Measurements from ENCODE around the gene C1QB.

DNA sequence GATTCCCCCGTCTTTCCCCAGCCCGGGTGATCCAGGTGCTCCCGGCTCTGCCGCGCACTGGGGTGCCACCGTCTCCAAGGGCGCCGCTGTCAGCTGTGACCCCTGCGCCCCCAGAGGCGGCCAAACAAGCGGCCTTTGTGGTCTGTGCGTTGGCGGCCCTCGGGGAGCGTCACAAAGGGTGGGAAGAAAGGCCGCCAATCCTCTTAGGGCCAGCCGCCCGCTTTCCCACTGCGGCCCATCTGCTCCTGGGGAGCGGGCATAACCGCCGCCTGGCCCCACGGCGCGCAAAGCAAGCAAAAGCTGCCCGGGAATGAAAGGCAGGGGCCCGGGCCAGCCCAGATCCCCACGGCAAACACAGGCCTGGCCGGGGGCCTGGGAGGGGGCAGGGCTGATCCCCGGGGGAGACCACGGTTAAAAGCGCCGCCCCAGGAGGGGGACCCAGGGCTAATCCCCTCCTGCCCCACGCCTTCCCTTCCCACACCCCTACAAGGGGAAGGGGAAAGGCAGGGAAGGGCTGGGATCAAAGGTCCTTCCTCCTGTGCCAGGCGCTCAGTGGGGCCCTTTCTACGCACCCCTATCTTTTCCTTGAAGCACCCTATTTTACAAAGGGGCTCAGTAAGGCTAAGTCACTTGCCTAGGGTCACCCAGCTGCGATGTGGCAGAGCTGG is 24.0 kb downstream of the C1QB start:
- TF ChIP-seq, protein P1, sequence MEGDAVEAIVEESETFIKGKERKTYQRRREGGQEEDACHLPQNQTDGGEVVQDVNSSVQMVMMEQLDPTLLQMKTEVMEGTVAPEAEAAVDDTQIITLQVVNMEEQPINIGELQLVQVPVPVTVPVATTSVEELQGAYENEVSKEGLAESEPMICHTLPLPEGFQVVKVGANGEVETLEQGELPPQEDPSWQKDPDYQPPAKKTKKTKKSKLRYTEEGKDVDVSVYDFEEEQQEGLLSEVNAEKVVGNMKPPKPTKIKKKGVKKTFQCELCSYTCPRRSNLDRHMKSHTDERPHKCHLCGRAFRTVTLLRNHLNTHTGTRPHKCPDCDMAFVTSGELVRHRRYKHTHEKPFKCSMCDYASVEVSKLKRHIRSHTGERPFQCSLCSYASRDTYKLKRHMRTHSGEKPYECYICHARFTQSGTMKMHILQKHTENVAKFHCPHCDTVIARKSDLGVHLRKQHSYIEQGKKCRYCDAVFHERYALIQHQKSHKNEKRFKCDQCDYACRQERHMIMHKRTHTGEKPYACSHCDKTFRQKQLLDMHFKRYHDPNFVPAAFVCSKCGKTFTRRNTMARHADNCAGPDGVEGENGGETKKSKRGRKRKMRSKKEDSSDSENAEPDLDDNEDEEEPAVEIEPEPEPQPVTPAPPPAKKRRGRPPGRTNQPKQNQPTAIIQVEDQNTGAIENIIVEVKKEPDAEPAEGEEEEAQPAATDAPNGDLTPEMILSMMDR (conservative IDR thresholded peaks at IDR 0.05), result no peak
- no peak for TF ChIP-seq EZH2 (IDR thresholded peaks at IDR 0.05; ENCODE audit: low read depth)
